CD4-positive, alpha-beta T cell treated with Interleukin-6 for 4 hours (primary cell): ENCODE results near the gene IGF1R.

Source experiments
- DNase-seq: peaks from one replicate; pipeline ENCODE4 v3.0.0-alpha.2; 2020; ENCODE audit warnings: mixed read lengths

The IGF1R gene

DNA sequence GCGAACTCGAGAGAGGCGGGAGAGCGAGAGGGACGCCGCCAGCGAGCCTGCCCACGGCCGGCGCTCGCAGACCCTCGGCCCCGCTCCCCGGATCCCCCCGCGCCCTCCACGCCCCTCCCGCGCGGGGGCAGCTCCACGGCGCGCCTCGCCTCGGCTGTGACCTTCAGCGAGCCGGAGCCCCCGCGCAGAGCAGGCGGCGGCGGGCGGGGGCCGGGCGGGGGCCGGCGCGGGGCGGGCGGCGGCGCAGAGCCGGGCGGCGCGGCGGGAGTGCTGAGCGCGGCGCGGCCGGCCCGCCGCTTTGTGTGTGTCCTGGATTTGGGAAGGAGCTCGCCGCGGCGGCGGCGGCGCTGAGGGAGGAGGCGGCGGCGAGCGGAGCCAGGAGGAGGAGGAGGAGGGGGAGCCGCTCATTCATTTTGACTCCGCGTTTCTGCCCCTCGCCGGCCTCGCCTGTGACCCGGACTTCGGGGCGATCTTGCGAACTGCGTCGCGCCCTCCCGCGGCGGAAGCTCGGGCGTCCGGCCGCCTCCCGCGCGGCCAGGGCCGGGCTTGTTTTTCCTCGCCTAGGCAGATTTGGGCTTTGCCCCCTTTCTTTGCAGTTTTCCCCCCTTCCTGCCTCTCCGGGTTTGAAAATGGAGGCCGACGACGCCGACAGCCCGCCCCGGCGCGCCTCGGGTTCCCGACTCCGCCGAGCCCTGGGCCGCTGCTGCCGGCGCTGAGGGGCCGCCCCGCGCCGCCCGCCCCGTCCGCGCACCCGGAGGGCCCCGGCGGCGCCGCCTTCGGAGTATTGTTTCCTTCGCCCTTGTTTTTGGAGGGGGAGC is 524 bp downstream of the IGF1R start:
- peak; percentile 57 for DNase-seq

DNA sequence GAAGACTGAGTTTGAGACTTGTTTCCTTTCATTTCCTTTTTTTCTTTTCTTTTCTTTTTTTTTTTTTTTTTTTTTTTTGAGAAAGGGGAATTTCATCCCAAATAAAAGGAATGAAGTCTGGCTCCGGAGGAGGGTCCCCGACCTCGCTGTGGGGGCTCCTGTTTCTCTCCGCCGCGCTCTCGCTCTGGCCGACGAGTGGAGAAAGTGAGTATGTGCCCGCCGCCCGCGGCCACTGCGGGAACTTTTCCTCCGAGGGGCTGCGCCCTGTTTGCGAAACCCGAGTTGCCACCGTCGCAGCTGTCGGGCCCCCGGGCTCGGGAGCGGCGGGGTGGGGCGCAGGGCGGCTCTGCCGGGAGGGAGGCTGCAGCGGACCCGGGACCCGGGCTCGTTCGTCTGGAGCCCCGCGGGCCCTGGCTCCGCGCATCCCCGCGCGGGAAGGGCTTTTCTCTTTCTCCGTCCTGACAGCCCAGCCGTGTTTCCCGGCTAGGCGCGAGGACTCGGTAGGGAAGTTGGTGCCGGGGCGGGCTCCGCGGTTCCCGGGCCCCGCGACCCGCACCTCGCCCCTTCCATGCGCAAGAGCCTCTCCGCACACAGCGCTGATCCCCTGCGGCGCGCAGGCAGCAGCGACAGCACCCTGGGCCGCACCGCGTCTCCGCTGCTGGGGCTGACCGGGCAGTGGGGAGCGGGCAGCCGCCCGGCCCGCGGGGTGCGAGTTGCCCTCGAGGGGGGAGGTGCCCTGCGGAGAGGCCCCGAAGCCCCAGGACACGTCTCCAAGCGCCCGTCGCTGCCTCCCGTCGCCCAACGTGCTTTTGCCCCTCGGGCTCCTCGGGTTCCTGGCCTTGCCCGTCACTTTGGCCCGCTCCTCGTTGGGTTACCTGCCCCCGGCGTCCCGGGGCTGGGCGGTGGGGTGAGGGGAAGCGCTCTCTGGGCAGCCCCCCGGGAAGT is 1.4 kb downstream of the IGF1R start:
- DNase-seq: peak; percentile 56

DNA sequence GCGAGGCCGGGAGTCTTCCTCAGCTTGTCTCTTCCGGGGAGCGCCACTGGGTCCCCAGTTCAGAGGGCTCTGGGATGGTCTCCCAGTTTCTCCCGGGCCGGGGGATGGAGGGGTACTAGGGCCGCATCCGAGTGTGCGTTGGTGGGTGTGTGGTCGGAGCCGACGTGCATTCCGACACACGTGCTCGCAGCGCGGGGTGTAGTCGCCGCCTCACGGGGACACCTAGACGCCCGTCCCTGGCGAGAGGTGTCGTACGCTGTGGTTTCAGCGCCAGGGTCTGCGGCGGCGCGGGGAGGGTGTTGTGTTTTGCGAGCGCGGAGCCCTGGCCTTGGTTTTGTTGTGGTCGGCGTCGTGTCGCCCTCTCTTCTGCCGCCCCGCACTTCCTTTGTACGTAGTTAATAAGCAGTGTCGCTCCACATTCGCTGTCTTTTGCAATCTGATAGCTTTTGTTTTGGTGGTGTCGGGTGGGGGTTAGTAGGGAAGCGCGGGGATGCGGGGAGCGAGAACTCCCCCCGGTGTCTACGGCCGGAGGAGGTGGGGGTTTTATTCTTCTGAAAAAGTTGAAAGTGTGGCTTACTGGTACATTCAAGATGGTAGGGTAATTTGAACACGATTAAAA is 2.2 kb downstream of the IGF1R start:
- DNase-seq: peak; percentile 56

DNA sequence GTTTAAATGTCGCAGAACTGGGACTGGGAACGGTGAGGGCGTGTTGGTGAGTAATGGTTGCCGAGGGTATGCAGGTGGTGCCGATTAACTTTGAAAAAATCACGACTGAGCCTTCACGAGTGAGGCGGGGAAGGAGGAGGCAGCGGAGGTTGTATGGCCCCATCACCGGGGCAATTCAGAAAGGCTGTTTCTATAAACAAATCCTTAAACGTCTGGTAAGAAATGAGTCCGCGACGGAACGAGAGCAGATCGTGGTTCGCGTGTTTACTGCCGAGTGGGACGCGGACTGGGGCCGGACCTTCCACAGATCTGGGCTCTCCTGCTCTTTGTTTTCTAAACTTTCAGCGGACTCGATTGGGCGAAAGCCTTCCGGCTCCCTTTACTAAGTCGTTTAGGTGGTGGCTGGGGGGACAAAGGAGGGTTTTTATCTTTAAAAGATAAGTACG is 2.7 kb downstream of the IGF1R start:
- peak; percentile 44 for DNase-seq

DNA sequence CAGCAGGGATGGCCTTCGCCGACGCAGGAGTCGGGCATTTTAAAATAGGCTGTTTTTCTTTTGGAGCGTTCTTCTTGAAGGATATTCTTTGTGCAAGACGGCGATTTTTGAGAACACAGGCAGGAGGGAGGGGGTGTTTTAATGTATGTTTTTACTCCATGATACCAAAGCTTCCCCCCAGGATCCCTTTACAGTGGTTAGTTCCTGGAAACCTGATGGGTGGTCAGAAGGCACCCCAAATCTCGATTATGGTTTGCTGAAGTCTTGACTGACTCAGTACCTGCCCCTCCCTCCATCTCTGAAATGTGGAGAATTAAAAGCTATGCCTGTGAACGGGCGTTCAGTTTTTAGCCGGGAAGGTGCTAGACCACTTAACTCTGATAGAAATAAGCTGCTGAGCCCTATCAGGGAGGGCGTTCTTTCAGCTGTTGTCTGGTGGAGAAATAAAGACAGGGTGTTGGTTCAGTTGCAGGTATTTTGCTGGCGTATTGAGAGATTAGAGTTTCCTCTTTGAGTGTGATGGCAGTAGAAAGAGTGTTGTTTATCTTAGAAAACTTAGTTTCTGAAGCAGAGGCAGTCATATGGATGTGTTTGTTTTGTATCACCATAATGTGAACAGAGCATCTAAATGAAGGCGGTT is 3.4 kb downstream of the IGF1R start:
- peak; percentile 16 for DNase-seq

DNA sequence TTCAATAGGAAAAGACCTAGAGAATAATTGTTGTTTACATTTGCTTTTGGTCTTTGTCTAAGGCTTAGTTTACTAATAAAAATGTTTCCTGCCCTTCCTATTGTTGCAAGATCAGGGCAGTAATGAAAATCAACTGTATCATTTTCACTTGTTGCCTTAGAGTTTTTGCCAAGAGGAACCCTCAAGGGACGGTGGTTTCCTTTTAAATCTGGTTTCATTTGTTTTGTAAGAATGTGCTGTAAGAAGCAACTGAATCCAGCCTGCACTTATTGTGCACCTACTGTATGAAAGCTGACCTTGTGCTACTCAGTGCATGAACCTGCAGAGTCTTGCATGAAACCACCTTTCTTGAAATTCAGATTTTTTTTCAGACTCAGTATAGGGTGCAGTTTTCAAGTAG is 5.3 kb downstream of the IGF1R start:
- no peak for DNase-seq

DNA sequence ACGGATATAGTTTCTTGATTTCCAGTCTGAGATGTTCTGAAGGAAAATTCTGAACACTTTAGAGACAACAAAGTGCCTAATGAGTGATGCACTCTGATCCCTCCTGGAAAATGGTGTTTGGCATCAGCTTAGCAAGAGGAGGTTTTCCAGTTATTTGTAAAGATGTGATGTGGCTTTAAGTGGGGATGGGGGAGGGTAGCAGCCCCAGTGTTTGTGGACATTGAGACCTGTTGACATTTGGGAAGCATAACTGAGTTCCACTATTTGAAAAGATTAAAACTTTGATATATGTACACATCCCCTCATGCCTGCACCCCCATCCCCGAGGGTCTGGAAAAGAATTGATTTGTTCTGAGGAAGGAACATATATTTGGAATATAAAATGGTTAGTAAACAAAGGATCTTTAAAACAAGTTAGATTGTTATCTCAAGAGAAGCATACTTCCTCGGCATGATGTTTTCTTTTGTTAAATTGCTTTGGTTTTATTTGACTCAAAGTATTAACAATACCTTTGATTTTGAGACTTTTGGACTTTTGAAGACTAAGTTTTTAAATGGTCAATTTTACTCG is 6.5 kb downstream of the IGF1R start:
- no peak for DNase-seq

DNA sequence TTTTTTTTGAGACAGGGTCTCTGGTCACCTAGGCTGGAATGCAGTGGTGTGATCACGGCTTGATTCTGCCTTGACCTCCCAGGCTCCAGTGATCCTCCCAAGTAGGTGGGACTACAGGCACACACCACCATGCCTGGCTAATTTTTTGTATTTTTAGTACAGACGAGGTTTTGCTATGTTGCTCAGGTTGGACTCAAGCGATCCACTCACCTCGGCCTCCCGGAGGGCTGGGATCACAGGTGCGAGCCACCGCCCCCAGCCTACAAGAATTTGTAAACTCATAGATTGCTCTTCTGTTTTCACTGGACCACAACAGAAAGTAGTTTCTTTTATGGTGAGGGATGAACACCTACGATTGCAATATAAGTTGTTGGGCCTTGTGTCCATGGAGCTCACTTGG is 7.4 kb downstream of the IGF1R start:
- DNase-seq: no peak

DNA sequence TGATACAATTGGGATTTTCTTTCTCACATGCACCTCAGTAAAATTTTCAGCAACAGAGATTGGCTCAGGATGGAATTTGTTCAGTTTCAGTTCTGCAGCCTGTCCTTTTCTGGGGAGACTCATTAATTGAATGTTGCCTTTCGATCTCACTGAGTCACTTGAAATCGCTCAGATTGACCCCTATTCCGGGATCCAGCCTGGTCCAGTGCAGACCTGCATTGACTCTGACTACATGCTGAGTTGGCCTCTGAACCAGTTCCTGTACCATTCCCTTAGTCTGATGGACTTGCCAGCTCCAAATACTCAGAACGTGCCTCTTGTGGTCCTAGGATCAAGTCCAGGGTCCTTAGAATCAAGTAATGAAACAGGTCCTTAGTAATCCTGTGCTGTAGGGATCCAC is 9.4 kb downstream of the IGF1R start:
- DNase-seq: no peak

DNA sequence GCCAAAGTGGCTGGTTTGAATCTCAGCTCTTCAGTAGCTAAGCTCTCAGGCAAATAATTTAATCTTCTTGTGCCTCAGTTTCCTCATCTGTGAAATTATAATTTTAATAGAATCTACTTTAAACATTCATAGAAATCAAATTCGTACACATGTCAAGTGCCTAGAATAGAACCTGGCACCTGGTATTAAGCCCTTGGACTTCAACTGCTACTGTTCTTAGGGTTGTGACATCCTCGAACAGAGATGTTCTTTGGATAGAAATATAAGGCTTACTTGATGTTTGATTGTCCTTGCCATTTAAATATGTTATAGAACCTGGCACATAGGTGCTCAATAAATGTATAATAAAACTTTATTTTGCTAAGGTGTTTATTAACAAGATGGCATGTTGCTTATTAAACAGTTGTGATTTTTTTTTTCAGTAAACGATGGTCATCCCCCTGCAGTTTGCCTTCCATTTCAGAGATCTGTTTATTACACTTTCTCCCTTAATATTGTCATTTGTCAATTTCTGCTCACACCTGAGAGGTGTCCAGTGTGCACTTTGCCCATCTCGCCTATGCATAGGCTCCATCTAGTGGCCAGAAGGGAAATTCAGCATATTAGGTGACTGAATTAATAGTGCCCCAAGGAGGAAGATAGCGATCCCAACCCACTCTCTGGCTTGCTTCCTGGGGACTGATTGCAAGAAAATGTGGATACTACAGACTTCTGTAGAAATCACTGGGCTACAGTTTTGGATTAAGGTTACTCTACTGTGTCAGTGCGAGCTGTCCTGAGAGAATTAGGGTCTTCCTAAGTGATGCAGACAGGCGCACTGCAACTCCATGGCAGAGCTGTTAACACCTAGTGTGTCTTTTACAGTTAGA is 10.7 kb downstream of the IGF1R start:
- peak; percentile 53 for DNase-seq

DNA sequence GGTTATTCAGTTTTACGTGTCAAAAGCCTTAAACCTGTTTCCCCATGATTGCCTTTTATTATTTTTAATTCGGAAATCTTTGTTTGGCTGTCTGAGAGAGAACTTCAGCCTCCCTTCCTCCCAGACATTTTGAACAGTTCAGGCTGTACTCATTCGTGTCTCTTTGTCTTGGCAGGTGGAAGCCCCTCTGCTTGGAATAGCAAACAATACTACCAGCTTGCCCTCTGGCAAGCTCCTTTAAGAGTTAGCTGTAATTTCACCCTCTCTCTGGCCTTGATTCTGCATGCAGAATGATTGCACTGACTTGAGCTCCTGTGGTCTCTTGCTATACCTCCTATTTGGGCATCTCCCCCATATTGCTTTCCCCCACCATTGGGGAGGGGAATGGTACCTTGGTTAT is 11.7 kb downstream of the IGF1R start:
- no peak for DNase-seq

DNA sequence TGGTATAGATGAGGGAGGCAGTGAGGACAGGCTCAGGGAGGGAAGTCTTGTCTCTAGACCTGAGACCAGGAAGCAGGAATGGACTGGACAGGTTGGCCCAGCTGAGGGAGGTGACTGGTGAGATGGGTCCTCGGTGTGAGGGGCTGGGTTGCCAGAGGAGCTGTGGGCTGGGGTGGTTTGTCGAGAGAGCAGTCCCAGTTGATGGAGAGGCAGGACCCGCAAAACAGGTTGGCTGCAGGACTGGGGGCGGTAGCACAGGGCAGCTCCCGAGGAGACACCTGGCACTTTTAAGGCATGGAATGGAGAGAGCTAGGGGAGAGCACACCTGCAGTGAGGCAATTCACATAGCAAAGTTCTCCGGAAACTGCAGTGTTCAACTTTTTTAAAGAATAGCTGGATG is 14.7 kb downstream of the IGF1R start:
- DNase-seq: no peak

DNA sequence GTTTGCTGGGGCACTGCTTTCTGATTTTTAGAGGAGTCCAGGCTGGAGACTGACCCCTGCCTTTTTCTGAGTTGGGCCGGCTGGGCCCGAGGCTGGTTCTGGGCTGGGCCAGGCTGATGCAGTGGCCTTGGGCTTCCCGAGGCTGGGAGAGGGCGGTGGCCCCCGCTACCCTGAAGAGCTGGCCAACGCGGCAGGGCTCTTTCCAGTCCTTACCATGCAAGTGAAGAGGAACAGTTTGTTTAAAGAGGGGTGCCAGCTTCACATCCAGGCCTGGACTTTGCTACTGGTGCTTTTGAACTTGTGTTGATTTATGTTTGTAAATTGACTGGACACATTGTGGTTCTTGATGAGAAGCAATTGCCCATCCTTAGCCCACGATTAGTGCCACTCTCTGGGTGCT is 15.3 kb downstream of the IGF1R start:
- no peak for DNase-seq

DNA sequence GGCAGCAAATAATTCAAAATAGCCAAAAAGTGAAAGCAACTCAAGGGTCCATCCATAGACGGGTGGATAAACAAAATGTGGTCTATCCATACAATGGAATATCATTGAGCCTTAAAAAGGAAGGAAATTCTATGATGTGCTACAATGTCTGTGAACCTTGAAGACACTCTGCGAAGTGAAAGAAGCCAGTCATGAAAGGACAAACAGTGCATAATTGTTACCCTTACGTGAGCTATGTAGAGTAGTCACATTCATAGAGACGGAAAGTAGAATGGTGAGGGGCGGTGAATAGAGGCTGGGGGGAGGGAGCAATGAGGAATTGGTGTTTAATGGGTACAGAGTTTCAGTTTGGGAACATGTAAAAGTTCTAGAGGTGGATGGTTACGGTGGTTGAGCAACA is 18.1 kb downstream of the IGF1R start:
- DNase-seq: no peak

DNA sequence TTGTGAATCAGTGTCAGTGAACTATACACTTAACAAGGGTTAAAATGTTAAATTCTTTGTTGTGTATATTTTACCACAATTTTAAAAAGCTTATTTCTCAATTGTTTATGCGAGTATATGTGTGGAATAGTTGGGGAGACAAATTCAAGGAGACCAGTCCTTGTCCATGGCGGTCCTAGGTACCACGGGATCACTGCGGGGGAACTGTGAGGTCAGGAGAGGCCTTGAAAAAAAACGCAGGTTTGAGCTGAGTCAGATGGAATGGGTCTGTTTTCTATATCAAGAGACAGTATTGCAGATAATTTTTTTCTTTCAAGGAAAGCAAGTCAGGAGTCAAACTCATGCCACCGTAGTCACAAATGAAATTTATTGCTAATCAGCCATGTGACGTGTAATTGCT is 18.5 kb downstream of the IGF1R start:
- no peak for DNase-seq

DNA sequence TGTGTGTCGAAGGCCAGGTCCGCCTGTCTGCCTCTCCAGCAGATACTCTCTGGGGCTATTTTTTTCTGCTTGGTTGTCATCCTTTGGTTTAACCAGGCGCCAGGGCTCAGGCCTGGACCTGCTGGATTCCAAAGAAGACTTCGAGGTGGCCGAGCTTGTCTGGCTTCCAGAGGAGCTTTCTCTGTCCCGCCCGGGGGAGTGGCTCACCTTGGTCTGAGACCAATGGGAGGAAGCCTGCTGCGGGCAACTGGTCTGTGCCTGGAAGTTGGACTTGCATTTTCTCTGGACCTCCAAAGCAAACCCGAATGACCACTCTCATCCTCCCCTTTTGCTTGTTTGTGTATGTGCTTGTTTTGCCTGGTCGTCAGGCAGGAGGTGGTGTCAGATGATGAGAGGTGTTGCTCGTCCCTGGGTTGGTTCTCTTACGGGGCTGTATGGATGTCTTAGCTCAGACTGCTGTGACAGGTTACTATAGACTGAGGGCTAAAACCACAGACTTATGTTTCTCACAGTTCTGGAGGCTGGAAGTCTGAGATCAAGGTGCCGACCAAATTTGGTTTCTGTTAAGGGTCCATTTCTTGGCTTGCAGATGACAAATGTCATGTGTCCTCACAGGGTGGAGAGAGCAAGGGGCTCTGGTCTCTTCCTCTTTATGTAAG is 19.3 kb downstream of the IGF1R start:
- no peak for DNase-seq

DNA sequence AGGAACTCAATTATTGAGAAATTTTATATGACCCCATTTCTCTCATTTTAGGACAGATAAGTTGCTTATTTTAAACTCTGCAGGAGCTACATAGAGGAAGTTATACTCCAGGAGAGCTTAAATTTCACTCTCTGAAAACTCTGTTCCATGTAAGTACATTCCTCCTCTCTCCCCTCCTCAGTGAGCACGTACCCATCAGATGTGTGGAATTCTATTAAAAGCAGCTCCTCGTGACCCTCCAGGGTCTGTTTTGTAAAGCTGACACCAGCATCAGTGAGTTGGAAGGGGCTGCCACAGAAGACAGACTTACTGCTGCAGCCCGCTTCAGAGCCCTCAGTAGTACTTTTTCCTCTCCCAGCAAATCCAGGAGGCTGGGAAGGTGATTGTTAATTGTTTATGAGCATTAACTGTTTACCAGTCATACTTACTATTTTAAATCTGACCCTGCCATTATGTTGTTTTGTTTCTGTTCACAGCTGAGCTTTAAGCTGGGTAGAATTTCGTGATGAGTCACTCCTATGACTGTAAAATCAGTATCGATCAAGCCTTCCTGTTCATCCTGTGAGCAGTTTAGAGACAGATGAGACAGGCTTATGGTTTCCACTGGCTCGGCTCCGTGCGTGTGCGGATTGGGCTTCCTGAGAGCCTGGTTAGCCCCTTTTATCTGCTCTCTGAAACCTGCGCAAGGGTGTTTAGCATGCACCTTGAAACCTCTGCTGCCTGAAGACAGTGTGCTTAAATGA is 20.4 kb downstream of the IGF1R start:
- DNase-seq: peak; percentile 67

DNA sequence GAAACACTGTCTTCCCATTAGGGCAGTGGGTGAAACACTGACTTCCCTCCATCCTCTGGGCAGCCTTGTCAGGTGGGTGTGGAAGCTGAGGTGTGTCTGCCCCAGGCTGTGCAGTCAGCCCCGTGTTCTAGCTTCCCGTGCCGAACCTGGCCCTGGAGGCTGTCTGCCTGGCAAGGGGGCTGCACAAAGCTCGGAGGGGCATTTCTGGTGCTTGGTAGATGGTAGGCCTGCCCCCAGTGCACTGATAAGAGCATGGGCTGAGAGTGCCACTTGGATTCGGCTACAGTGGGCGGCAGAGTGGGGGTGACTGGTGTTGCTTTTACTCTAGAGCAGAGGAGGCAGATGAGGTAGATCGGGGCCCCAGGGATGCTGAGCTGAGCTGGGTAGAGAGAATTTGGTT is 21.3 kb downstream of the IGF1R start:
- DNase-seq: no peak

DNA sequence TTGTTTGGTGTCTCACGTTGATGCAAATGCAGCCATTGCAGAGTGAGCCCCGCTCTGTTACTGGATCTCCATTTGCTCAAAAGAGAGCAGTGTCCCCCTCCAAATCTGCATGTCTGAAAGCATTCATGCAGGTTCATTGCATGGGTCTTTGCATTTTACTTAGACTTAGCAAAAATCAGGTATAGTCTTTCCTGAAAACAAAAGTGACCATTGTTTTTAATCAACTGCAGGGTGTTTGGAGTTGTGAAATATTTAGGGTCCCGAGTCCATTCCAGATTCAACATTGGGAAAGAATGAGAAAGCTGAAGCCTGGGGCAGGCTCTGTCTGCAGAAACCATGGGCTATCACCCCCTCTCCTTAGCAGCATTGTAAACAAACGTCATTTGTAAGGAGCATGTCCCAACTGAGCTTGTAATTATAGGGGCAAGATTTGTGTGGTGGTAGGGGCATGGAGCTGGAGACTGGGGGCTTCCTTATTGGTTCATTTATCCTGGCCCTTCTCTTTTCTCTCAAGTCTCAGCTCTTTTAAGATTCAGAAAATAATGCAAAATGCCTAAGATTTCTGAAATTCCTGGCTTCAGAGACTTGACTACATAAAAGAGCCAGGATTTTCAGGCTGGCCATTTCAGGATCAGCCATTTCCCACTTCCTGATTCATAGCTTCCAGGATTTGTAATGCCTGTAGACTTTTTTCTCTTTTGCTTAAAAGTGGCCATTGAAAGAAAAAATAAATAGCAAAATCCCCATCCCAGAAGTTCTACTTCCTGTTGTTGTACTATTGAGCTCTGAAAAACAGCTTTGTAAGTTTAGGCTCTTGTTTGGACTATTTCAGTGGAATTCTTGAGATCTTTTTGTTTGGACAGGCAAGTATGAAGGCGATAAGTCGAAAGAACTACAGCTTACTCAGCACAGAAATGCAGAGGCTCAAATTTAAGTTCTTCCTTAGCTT is 23.0 kb downstream of the IGF1R start:
- DNase-seq: no peak
